HuH-7.5 (cell line): ENCODE results near the gene ANKH.
"Not testable (repeated sequence)": the region's sequence is repeated elsewhere in the genome, so short reads cannot be mapped to it uniquely, and the experiment has no call there.

Source experiments
- DNase-seq: peaks from one replicate; pipeline ENCODE4 v3.0.0; 2011; ENCODE audit warnings: low spot score

The ANKH gene

GRCh38 chr5:14826714-14827113 is 44.9 kb downstream of the ANKH start:
- no peak for DNase-seq

GRCh38 chr5:14825977-14826376 is 45.6 kb downstream of the ANKH start:
- no peak for DNase-seq

GRCh38 chr5:14824499-14824898 is 47.1 kb downstream of the ANKH start:
- no peak for DNase-seq

- no peak for DNase-seq
Observed at GRCh38 chr5:14821100-14821845, 50.3 kb downstream of the ANKH start.

GRCh38 chr5:14818931-14819790 is 52.4 kb downstream of the ANKH start:
- no peak for DNase-seq

- not testable (repeated sequence) for DNase-seq
Observed at GRCh38 chr5:14817762-14818136, 53.8 kb downstream of the ANKH start.

GRCh38 chr5:14816999-14817761 is 54.4 kb downstream of the ANKH start:
- DNase-seq = no peak

- DNase-seq = no peak
Observed at GRCh38 chr5:14816374-14816998, 55.1 kb downstream of the ANKH start.

- no peak for DNase-seq
Observed at GRCh38 chr5:14813747-14814146, 57.8 kb downstream of the ANKH start.

- DNase-seq = no peak
Observed at GRCh38 chr5:14812166-14812565, 59.4 kb downstream of the ANKH start.

- no peak for DNase-seq
Observed at GRCh38 chr5:14810928-14811572, 60.5 kb downstream of the ANKH start.

GRCh38 chr5:14810282-14810681 is 61.3 kb downstream of the ANKH start:
- DNase-seq = no peak

GRCh38 chr5:14809369-14810155 is 62.0 kb downstream of the ANKH start:
- DNase-seq = no peak

- no peak for DNase-seq
Observed at GRCh38 chr5:14807471-14807870, 64.1 kb downstream of the ANKH start.

- DNase-seq = no peak
Observed at GRCh38 chr5:14806456-14806855, 65.1 kb downstream of the ANKH start.

- no peak for DNase-seq
Observed at GRCh38 chr5:14802541-14802940, 69.0 kb downstream of the ANKH start.

- no peak for DNase-seq
Observed at GRCh38 chr5:14801792-14802191, 69.8 kb downstream of the ANKH start.

GRCh38 chr5:14797385-14797784 is 74.2 kb downstream of the ANKH start:
- DNase-seq = not testable (repeated sequence)

- no peak for DNase-seq
Observed at GRCh38 chr5:14794583-14795230, 76.9 kb downstream of the ANKH start.

- DNase-seq = no peak
Observed at GRCh38 chr5:14793851-14794250, 77.7 kb downstream of the ANKH start.
